Esophagus muscularis mucosa (tissue), 3 donors: ENCODE measurements around the gene ARG2.

Experiments used
- POLR2A ChIP-seq: fragments of 450-650 bp; IDR thresholded peaks from one replicate; pipeline ENCODE4 v1.6.1; 2017; ENCODE audit warnings: antibody characterized with exemption, moderate library complexity, mild to moderate bottlenecking, low read depth
- TF ChIP-seq, protein P1 (sequence below), 3 experiments: fragments of 200-600 bp in 2 of 3; fragments of 450-650 bp in 1 of 3; sonication (generic) in 2 of 3; IDR thresholded peaks; one replicate each; pipeline ENCODE4 v1.5.1; 2017 to 2019; ENCODE audit warnings: antibody characterized with exemption in 3 of 3, mild to moderate bottlenecking in 2 of 3, moderate library complexity in 1 of 3

DNA sequence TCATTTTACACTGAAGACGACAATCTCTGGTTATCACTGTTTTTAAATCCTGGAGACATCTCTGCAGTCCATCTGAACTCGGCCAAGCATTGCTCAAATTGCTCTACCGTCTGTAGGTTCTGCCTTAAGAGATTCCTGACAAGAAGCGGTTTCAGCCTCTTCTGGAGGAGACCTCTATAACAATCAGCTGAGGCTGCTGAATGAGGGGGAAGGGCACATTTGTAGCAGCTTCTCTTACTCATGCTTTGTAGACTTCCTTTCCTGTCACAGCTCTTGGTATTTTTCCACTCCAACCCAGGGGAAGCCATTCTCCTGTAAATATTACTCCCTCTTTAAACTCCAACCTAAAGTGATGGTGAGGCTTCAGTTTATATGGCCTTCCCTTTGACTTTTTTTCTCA lies 3.0 kb downstream of the ARG2 start:
- TF ChIP-seq, protein P1, sequence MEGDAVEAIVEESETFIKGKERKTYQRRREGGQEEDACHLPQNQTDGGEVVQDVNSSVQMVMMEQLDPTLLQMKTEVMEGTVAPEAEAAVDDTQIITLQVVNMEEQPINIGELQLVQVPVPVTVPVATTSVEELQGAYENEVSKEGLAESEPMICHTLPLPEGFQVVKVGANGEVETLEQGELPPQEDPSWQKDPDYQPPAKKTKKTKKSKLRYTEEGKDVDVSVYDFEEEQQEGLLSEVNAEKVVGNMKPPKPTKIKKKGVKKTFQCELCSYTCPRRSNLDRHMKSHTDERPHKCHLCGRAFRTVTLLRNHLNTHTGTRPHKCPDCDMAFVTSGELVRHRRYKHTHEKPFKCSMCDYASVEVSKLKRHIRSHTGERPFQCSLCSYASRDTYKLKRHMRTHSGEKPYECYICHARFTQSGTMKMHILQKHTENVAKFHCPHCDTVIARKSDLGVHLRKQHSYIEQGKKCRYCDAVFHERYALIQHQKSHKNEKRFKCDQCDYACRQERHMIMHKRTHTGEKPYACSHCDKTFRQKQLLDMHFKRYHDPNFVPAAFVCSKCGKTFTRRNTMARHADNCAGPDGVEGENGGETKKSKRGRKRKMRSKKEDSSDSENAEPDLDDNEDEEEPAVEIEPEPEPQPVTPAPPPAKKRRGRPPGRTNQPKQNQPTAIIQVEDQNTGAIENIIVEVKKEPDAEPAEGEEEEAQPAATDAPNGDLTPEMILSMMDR (IDR thresholded peaks at IDR 0.05) = no peak
- no peak for TF ChIP-seq POLR2A
